ENCODE results near the gene ADAMTSL5.

GRCh38 chr19:1520203-1520780 lies 7.5 kb upstream of the ADAMTSL5 start:
- TF ChIP-seq EP300 (IDR thresholded peaks at IDR 0.05; ENCODE audit: borderline replicate concordance) (no peak), RAD21 (IDR thresholded peaks at IDR 0.05; ENCODE audit: low read depth) (no peak), EGR1 (IDR thresholded peaks at IDR 0.05) (no peak), TCF12 (IDR thresholded peaks at IDR 0.05; ENCODE audit: low read depth) (no peak), MAX (IDR thresholded peaks at IDR 0.05) (no peak), YY1 (IDR thresholded peaks at IDR 0.05; ENCODE audit: low read depth) (no peak), TAF1 (IDR thresholded peaks at IDR 0.05; ENCODE audit: low read depth) (no peak), CREB1 (IDR thresholded peaks at IDR 0.05; ENCODE audit: low read depth) (no peak)
